GM19395 (cell line): ENCODE measurements around the gene APOA1.

ENCODE experiments used
- ATAC-seq: cut with Tn5 transposase; IDR thresholded peaks from one replicate; pipeline ENCODE4 v1.9.1; 2021; ENCODE audit warnings: mild to moderate bottlenecking, moderate library complexity; ENCODE audit not compliant: unreplicated experiment

The APOA1 gene

DNA sequence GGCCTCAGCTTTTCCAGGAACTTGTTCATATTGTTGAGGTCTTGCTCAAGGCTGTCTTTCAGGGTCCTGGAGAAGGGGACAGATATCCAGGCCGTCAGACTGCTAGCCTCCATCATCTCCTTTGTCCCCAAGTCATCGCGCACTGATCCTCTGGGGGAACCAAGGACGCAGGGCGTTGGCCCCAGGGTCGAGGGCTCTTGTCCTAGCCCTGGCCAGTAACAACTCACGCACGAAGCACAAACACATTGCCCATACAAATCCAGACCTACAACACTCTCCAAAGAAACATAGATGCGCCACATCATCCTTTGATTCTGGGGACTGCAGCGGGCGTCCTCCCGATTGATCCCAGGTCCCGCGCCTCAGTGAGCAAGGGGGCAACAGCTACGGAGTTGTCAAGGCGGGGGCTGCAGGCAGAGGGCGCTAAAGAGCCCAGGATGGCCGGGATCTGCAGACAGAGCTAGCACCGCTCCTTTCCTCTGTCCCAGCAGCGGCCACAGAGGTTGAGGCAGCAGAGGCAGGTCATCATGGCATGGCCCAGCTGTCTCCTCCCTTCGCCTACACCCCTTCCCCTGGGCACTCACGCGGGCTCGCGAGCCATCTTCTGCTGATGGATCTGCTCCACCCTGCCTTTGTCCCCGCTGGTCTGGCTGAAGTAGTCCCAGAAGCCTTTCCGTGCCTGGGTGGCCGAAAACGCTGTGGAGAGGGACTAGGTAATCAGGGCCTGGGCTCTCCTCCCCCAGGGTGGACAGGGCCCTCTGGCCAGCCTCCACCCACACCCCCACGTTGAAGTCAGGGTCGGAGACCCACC is 46.2 kb downstream of the APOA1 start:
- ATAC-seq = no peak

- no peak for ATAC-seq
Measured at GRCh38 chr11:116790167-116791001, 47.0 kb downstream of the APOA1 start.

- no peak for ATAC-seq
Measured at GRCh38 chr11:116788975-116789374, 48.4 kb downstream of the APOA1 start.

- ATAC-seq = no peak
Measured at GRCh38 chr11:116788534-116788933, 48.9 kb downstream of the APOA1 start.

DNA sequence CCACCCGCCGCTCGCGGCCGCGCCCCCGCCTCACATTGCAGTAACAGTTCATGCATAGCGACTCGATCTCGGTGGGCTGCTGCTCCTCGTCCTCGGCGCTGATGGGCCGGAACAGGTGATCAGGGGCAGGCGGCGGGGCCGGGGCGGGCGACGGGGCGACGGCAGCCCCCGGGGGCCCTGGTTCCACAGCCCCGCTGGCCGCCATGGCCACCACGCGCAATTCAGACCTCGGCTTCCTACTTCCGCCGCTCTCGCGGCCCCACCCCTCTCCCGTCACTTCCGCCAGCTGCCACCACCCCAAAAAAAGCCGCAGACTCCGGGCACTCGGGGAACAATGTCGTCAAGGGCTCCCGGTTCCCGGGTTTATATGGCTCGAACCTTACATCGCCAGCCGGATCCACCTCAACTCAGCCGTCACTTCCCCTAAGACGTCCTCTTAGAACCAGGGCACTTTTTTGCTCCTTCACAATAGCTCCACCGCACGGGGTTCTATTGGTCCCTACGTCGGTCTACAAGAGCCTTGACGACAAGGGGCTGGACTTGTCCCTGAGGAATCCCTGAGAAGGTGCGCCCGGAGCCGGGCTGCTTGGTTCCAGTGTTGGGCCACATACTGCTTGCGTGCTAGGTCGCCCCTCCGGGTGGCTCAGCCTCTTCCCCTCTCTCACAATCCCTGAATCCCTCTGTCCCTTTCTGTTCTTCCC is 49.5 kb downstream of the APOA1 start, which contains the start of gene ZPR1:
Gene ZPR1 (minus strand): TSS at position 238 of the 701 bp plus-strand sequence. CDS start 33 bp downstream, at position 205.
- peak; percentile 93 for ATAC-seq

DNA sequence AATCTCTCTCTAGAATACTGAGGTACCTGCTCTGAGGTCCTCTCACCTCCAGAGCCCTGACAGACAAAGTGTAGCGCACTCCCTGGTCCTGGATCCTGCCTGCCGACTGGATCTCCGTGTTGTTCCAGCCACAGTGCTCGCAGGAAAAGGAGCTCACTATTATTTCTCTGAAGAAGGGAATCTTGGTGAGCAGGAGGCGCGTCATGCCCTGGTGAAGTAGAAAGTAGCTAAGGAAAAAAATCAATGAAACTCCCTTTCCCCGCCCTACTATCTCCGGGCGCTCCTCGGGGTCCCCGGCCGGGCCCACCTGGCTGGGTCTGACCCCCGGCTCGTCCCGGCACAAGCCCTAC is 50.0 kb downstream of the APOA1 start:
- ATAC-seq = no peak

DNA sequence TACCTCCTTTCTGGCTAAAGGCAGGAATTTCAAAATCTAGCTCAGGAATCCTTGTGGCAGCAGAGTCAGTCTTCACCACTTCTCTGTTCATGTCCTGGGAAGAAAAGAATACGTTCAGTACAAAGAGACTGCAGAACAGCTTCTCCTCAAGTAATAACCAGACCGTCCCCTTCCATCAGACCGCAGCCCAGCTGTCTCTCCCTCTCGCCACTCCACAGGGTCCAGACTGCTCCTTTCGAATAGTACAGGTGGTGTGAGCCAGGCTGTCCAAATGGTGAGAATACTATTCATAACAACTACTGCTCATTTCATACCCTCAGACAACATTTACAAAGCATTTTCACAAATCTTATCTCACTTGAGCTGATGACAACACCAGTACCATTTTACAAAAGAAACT is 50.5 kb downstream of the APOA1 start:
- ATAC-seq = no peak

DNA sequence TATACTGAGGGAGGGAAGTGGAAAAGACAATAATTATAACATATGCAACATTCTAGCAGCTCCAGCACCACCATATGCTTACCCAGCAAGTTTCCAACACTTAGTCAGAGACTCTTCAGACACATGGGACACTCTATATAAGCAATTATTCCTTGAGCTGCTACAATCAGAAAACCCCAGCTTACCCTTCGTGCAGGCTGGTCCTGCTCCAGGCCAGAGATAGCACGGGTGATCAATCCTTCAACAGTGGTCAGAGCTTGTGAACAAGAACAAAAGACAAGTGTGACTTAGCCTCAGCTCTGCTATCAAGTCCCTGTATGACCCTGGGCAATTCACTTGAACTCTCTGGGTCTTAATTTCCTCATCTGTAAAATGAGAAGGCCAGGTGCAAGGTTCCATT is 51.1 kb downstream of the APOA1 start:
- no peak for ATAC-seq
